Stimulated activated CD8-positive, alpha-beta memory T cell treated with anti-CD3 and anti-CD28 coated beads, Interleukin-4, amount 100 ng/mL, for 1 hour (primary cell): ENCODE measurements around the gene MS4A14.
"Not testable (repeated sequence)": the region's sequence is repeated elsewhere in the genome, so short reads cannot be mapped to it uniquely, and the experiment has no call there.

ENCODE experiments used
- DNase-seq, 2 donors: peaks; one replicate each; pipeline ENCODE4 v3.0.0-alpha.2; 2020; ENCODE audit warnings: low read depth in 2 of 2, low spot score in 1 of 2

Gene MS4A14

DNA sequence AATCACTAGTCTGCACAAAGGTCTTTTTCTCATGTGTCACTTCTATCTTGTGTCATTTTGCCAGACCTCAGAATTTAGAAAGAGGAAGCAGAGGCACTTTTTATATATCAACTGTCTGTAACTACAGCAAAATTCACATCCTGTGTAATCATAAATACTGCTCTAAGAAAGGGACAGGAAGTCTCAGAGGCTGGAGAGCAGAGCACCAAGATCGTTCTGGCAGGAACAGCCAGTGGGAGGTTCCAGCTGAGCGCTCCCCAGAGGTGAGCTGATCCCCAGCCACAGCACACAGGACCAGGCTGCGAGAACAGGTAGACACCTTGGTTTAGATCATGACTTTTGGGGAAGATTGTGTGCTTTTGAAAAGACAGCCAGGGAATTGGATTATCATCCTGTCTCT, 17.9 kb upstream of the MS4A14 start, which contains the start of gene MS4A7:
Gene MS4A7, plus strand, starts transcription at position 179 of the 400 bp plus-strand sequence. CDS start 4,610 bp downstream, outside the sequence.
- DNase-seq: no peak

DNA sequence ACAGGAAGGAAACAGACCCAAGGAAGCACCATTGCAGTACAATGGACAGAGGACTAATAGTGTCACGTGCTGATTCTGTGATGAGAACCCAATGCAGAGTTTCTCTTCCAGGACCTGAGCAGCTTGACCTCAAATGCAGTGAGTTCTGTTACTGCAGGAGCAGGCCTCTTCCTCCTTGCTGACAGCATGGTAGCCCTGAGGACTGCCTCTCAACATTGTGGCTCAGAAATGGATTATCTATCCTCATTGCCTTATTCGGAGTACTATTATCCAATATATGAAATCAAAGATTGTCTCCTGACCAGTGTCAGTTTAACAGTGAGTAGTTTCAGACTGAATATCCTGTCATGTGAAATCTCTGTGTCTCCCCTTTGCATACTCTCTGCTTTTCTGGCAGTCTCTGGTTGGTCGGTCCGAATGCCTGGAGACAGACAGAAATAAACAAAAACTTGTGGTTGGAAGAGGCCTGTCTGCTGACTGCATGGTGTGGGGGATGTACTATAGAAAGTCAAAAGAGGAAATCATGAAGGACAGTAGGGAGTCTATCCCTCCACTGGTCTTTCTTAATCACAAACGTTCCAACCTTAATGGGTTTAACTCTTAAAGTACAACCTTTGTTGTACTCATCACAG, 6.9 kb upstream of the MS4A14 start:
- DNase-seq: no peak

DNA sequence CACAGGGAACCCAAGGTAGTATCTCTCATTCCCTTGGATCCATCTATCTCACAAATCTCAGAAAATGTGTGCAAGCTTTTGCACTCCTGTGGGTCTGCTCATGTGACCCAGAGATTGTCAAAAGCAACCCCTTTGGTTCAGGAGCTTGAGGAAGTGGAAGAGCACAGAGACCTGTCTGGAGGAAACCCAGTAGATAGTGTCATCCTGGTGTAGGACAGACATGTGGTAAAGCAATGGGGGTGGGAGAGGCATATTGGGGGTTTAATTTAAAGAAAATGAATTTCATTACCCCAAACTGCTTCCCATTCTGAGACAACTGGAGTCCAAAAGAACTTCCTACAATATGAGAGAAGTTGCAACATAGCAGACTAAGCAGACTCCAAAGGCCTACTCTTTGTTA, 5.8 kb upstream of the MS4A14 start:
- DNase-seq: no peak

DNA sequence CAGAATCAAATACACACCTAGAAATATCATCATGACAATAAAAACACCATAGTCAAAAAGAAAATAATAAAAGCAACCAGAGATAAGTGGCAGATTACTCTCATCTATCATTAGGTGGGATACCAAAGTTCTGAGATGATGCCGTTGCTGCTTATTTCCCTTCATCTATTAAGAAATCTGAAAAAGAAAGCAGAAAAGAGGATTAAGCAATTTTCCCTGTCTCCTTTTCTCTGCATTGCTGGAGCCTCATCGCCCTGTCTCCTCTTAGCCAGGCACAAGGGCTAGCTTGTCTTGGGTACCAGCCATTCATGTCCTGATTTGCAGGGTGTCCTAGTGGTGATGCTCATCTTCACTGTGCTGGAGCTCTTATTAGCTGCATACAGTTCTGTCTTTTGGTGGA, 3.9 kb upstream of the MS4A14 start:
- no peak for DNase-seq

DNA sequence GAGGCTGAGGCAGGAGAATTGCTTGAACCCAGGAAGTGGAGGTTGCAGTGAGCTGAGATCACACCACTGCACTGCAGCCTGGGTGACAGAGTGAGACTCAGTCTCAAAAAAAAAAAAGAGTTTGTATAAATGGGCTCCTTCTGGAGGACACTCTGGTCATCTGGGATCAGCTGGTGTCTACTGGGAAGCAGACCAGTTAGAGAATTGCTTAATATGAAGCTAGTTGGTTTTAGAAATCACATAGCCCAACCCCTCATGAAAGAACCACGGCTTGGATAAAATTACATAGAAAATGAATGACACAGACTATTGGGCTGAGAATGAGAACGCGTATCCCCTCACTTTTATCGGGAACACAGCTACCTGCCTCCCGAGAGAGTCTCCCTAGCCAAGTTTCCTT, 3.2 kb upstream of the MS4A14 start:
- no peak for DNase-seq

DNA sequence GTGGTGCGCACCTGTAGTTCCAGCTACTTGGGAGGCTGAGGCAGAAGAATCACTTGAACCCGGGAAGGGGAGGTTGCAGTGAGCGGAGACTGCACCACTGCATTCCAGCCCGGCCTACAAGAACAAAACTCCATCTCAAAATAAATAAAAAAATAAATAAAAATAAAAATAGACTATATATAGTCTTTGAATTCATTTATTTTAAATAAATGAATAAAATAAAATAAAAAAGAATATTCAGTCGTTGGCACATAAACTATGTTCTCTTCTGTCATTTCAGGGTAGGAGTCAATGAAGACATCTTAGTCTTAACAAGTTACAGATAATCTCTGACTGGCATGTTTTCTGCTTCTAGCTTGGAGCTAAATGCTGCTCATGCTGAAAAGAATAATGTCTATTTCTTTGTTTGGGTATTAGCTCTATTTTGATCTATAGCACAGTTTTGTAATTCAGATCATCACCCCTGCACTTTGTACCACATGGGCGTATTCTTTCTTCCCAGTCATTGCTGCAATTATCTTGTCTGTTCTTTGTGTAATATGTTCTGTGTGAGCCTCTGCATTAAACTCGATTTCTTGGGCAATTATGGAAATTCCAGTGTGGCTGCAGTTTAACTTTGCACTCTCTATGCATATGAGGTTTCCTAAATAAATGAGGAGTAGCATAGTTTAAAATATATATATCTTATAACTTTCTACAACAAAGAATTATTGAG, 1.4 kb upstream of the MS4A14 start:
- no peak for DNase-seq

DNA sequence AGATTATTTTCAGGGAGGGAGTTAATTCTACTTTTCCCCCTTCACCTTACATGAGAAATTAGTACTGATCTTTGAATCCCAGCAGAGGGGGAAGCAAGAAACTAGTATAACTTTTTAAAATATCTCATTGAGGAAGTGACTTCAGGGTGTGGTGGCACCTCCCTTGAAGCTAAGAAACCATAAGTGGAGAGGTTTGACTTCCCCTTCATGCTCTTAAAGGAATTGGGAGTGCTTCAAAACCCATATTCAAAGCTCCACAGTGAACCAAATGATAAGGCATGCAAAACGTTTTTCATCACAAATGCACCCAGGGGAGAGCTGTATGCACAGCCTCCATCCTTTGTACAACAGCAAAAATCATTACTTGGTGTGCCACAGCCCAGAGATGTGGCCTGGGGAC, 540 bp downstream of the MS4A14 start:
- DNase-seq: no peak

DNA sequence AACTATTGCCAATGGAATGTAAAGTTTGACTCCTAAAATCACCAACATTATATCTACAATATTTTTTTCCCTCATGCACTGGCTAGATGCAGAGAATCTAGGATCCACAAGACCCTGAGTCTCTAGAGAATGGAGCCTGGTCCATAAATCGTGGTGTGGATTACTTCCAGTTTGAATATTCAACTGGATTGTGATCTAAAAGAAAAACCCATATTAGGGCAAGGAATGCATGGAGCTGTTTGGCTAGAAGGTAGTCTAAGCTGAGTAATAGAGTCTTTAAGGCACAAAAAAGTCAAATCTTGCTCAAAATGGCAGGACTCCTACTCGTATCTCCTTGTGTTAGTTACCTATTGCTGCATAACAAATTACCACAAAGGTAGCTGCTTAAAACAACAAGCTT, 23.8 kb downstream of the MS4A14 start:
- no peak for DNase-seq

DNA sequence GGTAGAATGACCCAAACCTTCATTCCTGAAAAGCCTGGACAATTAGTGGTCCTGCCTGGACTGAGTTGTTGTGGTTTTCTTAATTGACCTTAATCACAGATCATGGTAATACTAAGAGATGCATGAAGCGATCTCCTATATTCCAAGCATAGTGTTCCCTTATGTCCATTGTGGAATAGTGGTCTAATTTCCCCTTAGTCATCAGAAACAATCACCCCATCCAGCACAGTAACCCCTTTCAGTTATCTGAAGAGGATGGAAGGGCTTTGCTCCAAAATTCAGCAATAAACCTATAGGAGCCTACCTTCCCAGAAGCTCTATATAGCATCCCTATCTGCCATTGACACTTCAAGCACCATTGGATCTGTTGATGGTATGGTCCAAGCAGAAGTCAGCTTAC, 26.4 kb downstream of the MS4A14 start:
- DNase-seq: no peak

DNA sequence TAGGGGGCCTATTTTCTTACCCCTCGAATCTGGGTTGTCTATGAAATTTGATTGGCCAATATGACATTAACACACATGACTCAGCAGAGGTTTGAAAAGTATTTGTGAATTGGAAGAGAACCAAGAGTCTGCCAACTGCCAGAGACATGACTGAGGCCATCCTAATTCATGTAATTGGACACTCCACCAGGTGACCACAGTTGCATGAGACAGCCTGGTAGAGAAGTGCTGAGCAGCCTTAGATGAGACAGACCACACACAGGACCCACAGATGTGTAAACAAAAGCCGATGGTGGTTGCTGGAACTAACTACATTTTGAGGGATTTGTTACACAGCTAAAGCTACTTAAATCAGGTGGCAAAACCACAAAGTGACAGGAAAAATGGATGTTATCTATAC, 32.3 kb downstream of the MS4A14 start:
- no peak for DNase-seq

DNA sequence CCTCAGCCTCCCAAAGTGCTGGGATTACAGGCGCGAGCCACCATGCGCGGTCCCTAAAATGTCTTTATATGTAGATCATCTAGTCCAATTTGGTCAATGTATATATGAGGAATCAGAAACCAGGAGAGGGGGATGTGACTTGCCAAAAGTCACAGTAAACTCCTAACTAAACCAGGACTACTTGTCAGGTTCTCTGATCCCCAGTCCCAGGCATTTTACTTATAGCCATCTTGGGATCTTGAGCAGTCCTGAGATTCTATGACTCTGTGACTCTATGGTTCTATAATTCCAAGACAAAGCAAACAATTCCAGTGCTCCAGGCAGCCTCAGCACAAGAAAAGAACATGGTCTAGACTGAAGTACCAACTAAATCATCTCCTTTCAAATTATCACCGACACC, 33.0 kb downstream of the MS4A14 start, which contains the start of gene MS4A5:
Gene MS4A5, plus strand, starts transcription at position 301 of the 400 bp plus-strand sequence. CDS start 103 bp downstream, outside the sequence.
- no peak for DNase-seq

DNA sequence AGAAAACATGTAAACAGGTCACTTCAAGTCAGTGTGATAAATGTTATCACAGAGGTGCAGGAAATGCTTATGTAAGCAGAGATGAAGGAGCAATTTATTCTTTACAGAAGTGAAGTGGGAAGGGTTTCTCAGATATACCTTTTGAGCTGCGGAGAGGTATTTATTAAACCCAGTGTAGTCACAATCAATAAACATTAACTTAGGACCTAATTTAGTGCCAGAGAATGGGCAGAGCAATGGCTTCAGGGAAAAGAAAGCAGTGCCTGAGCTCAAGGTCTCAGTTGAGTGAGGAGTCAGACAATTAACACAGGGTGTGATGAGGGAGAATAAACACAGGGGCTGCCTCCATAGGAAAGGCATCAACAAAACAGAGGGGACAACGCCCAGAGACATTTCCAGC, 35.0 kb downstream of the MS4A14 start:
- DNase-seq: no peak

DNA sequence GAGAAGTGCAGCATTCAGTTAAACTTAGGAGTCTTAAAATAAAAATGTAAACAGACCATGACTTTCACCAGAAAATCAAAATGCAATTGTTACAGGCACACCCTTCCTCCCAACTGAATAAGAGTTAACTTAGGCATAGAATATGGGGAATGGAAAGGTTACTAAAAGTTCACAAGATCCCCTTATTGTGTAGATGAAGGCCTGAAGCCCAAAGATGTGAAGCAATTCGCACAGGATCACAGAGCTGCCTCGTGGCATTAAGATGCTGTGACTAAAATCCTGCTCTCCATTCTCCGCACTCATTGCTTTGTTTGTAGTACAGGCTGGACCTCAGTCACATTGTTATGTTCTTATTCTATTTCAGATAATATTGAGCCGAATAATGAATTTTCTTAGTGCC, 37.1 kb downstream of the MS4A14 start:
- DNase-seq: no peak

DNA sequence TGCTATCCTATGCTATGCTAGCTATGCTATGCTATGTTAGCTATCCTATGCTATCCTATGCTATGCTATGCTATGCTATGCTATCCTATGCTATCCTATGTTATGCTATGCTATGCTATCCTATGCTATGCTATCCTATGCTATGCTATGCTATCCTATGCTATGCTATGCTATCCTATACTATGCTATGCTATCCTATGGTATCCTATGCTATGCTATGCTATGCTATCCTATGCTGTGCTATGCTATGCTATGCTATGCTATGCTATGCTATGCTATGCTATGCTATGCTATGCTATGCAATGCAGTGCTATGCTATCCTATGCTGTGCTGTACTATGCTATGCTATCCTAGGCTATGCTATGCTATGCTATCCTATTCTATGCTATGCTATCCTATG, 50.8 kb downstream of the MS4A14 start:
- no peak for DNase-seq

DNA sequence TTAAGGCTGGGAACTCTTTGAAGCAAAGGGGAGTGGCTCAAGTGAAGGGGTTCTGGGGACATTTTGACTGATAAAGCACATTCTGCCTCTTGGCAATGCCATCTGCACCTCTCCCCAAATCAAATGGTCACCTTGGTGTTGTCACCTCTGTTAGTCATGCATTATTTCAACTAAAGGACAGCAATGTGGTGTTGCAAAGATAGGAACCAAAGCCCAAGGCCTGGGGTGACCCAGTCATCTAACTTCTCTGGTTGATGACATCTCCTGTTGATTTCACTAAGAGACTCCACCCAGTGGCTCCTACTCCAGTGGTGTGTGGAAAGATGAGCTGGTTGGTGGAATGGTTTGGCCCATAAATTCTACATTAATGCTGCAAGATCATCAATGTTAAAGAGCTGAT, 51.6 kb downstream of the MS4A14 start:
- no peak for DNase-seq

DNA sequence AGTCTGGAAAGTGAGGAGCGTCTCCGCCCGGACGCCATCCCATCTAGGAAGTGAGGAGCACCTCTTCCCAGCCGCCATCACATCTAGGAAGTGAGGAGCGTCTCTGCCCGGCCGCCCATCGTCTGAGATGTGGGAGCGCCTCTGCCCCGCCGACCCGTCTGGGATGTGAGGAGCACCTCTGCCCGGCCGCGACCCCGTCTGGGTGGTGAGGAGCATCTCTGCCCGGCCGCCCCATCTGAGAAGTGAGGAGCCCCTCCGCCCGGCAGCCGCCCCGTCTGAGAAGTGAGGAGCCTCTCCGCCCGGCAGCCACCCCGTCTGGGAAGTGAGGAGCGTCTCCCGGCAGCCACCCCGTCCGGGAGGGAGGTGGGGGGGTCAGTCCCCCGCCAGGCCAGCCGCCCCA, 54.9 kb downstream of the MS4A14 start:
- not testable (repeated sequence) for DNase-seq

DNA sequence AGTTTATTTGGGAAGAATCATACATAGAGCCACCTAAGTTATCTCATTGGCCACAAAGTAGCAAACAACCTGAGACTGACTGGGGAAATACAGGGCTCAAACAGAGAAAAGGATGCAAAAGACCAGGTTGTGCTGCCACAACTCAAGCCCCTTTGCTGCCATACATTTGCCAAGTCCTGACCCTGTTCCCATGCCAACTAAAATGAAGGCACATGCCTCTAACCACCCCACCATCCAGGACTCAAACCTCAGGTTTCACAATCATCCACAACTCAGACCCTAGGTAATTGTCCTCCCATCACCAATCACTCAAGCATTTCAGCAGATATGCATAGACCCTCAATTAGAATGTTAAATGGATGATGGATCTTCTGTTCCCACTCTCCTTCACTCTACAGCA, 58.0 kb downstream of the MS4A14 start:
- DNase-seq: no peak

DNA sequence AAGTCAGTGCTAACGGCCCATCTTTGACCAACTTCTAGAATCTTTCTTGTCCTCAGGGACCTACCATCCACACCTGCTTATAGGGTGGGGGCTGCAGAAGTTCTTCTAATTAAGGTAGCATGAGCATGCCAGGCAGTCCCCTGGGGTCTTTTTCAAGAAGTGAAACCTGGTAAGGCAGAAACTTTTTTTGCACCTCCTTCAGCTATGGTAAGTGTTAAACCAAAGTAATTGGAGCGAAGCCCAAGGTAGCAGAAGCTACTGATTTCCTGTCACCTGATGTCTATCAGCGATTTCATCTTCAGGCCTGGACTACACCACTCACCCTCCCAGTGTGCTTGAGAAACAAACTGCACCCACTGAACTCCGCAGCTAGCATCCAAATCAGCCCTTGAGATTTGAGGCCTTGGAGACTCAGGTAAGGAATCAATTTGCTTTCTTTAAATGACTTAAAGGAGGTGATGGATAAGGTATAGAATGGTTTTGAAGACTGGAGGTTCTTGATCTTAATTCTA, 59.3 kb downstream of the MS4A14 start, which contains the start of gene MS4A1:
Gene MS4A1, plus strand, starts transcription at position 317 of the 512 bp plus-strand sequence. CDS start 6,528 bp downstream, outside the sequence.
- DNase-seq: no peak

DNA sequence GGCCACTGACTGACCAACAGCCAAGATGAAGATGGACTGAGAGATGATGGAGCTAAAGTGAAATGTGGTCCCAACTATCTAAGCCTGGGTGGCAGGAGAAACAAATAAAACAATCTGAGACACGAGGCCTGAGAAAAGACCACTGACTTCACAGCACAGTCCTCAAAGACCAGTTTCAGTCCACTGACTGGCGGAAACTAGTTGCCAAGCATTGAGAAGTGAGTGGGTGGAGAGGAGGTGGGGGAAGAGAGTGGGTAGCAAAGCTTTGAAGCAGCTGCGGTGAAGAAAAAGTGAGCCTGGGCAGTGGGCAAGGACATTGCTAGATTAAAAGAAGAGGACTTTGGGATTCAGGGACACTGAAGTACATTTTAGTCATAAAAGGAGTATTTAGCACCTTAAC, 61.3 kb downstream of the MS4A14 start:
- no peak for DNase-seq

DNA sequence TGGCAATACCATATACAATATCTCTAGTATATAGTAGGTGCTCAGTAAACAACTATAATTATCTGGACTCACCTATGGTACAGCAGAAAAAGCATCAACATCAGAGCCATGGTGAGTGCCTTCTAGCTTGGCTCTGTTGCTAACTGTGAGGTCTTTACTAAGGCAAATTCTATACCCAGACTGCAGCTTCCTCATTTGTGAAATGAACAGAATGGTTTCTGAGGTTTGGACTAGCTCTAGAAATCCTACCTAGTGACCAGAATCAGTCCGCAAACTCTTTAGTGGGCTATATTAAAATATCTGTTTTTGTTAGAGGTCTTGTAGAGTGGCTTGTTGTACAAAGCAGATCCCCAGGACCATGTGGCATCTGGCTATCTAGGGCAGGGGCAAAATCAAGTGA, 63.1 kb downstream of the MS4A14 start:
- no peak for DNase-seq
